Thyroid gland (tissue), 4 donors: ENCODE data around the gene OR8B12. TPM values are rescaled to one million over a fixed set of nuclear protein-coding genes. Genes with fewer than 3 reads are reported as not detected.

Experiments used
- DNase-seq, 2 donors: peaks; one replicate each; pipeline ENCODE4 v3.0.0-alpha.2; 2019
- H3K27ac ChIP-seq, 3 donors: fragments of 200-600 bp; sonication (generic); 1 replicate in 2 of 3; 2 replicates in 1 of 3; pipeline ENCODE4 v1.5.1; 2016 to 2019; ENCODE audit warnings: mild to moderate bottlenecking in 1 of 3, moderate library complexity in 1 of 3
- H3K27me3 ChIP-seq: fragments of 200-600 bp; sonication (generic); one replicate; pipeline ENCODE4 v1.5.1; 2019
- H3K36me3 ChIP-seq, 2 donors: fragments of 200-600 bp; sonication (generic); one replicate each; pipeline ENCODE4 v1.5.1; 2016 to 2019
- H3K4me1 ChIP-seq, 2 donors: fragments of 200-600 bp; sonication (generic); one replicate each; pipeline ENCODE4 v1.5.1; 2017 to 2019
- H3K4me3 ChIP-seq, 3 donors: fragments of 200-600 bp; sonication (generic); replicated peaks in 1 of 3; 1 replicate in 2 of 3; 2 replicates in 1 of 3; pipeline ENCODE4 v1.5.1; 2016; ENCODE audit warnings: mild to moderate bottlenecking in 1 of 3
- H3K9me3 ChIP-seq: fragments of 200-600 bp; sonication (generic); one replicate; pipeline ENCODE4 v1.5.1; 2017
- CTCF ChIP-seq, 6 experiments: fragments of 200-600 bp in 3 of 6; fragments of 450-650 bp in 3 of 6; sonication (generic) in 3 of 6; IDR thresholded peaks; one replicate each; pipeline ENCODE4 v1.5.1; 2016 to 2019; ENCODE audit warnings: antibody characterized with exemption in 6 of 6, mild to moderate bottlenecking in 2 of 6, inconsistent platforms in 1 of 6, moderate library complexity in 1 of 6
- POLR2A ChIP-seq, 2 donors: fragments of 450-650 bp; IDR thresholded peaks; one replicate each; pipeline ENCODE4 v1.6.1; 2017; ENCODE audit warnings: antibody characterized with exemption in 2 of 2, mild to moderate bottlenecking in 2 of 2, moderate library complexity in 1 of 2
- WGBS, 2 donors: methylation state at CpG; one replicate each; pipeline ENCODE4 v1.1.5; 2017; 5-methylcytosine and 5-hydroxymethylcytosine counted together
- intact Hi-C: fragments of 100-400 bp; cut with DNase I; formaldehyde crosslinking; loops from one replicate; pipeline ENCODE4 v1.15.1; 2023
- total RNA-seq, 4 donors: library from RNA; depleted of rRNA; stranded (reverse); fragments of >200 nt; gene quantifications; one replicate each; pipeline ENCODE4 v1.2.3, GENCODE V29; 2016

The OR8B12 gene
- total RNA-seq, 4 donors from 2014 or later = not detected

GRCh38 chr11:124543145-124543544 lies 309 bp downstream of the OR8B12 start:
- TF ChIP-seq POLR2A (IDR thresholded peaks at IDR 0.05) (no peak), CTCF (IDR thresholded peaks at IDR 0.05) (no peak)
- H3K9me3 ChIP-seq = no peaks in the 10 kb centered on the region
- WGBS, 2 donors = 89 to 90% methylated on average over 6 of the region's 6 CpGs
- DNase-seq = no peak
- H3K36me3 ChIP-seq = no peaks in the 10 kb centered on the region
- no peaks in the 10 kb centered on the region for H3K27me3 ChIP-seq
- H3K4me1 ChIP-seq = no peaks in the 10 kb centered on the region
- H3K4me3 ChIP-seq = no peak overlapping the region
- H3K27ac ChIP-seq = no peak overlapping the region
- intact Hi-C loops = no loop called here

GRCh38 chr11:124541204-124541603 lies 2.2 kb downstream of the OR8B12 start:
- Histone ChIP-seq H3K27ac (no peak overlapping the region), H3K27me3 (no peaks in the 10 kb centered on the region), H3K4me3 (no peak overlapping the region), H3K4me1 (no peaks in the 10 kb centered on the region), H3K36me3 (no peaks in the 10 kb centered on the region), H3K9me3 (no peaks in the 10 kb centered on the region)
- DNase-seq = no peak
- TF ChIP-seq CTCF (IDR thresholded peaks at IDR 0.05) (no peak), POLR2A (IDR thresholded peaks at IDR 0.05) (no peak)
- intact Hi-C loops = no loop called here
- WGBS, 2 donors = 85 to 91% methylated on average over 6 of the region's 6 CpGs

- Histone ChIP-seq H3K4me1 (no peaks in the 10 kb centered on the region), H3K4me3 (no peak overlapping the region), H3K27ac (no peak overlapping the region), H3K27me3 (no peaks in the 10 kb centered on the region), H3K36me3 (no peaks in the 10 kb centered on the region), H3K9me3 (no peaks in the 10 kb centered on the region)
- WGBS, 2 donors = 68 to 74% methylated on average over 1 of the region's 1 CpG
- intact Hi-C loops = no loop called here
- no peak for DNase-seq
- TF ChIP-seq POLR2A (IDR thresholded peaks at IDR 0.05) (no peak), CTCF (IDR thresholded peaks at IDR 0.05) (no peak)
Measured at GRCh38 chr11:124538019-124538418, 5.4 kb downstream of the OR8B12 start.

- Histone ChIP-seq H3K27me3 (no peaks in the 10 kb centered on the region), H3K4me3 (no peak overlapping the region), H3K27ac (no peak overlapping the region), H3K9me3 (no peaks in the 10 kb centered on the region), H3K36me3 (no peaks in the 10 kb centered on the region), H3K4me1 (no peaks in the 10 kb centered on the region)
- DNase-seq = peak in 1 of 2 donors; percentile 10
- intact Hi-C loops = no loop called here
- 26 to 35% methylated on average over 6 of the region's 6 CpGs for WGBS, 2 donors
- TF ChIP-seq CTCF (IDR thresholded peaks at IDR 0.05) (no peak), POLR2A (IDR thresholded peaks at IDR 0.05) (no peak)
Measured at GRCh38 chr11:124536520-124536919, 6.9 kb downstream of the OR8B12 start.

- 83 to 86% methylated on average over 8 of the region's 8 CpGs for WGBS, 2 donors
- no peak overlapping the region for H3K27ac ChIP-seq
- TF ChIP-seq POLR2A (IDR thresholded peaks at IDR 0.05) (no peak), CTCF (IDR thresholded peaks at IDR 0.05) (no peak)
- H3K9me3 ChIP-seq = no peaks in the 10 kb centered on the region
- no peak for DNase-seq
- intact Hi-C loops = no loop called here
- H3K36me3 ChIP-seq = no peaks in the 10 kb centered on the region
- no peaks in the 10 kb centered on the region for H3K27me3 ChIP-seq
- H3K4me3 ChIP-seq = no peak overlapping the region
- no peaks in the 10 kb centered on the region for H3K4me1 ChIP-seq
Measured at GRCh38 chr11:124535552-124536232, 7.8 kb downstream of the OR8B12 start.
